Osteocyte (in vitro differentiated cells): ENCODE data around the gene SBK1. TPM values are rescaled to one million over a fixed set of nuclear protein-coding genes. Genes with fewer than 3 reads are reported as not detected.
"Not testable (repeated sequence)": the region's sequence is repeated elsewhere in the genome, so short reads cannot be mapped to it uniquely, and the experiment has no call there.

Source experiments
- DNase-seq: peaks from one replicate; pipeline ENCODE4 v3.0.0; 2021; ENCODE audit warnings: mixed read lengths; ENCODE audit not compliant: unreplicated experiment; ENCODE audit errors: extremely low spot score
- H3K27ac Mint-ChIP-seq: one replicate; pipeline ENCODE4 v1.8.0; 2021; ENCODE audit warnings: mild to moderate bottlenecking, mixed read lengths; ENCODE audit not compliant: unreplicated experiment
- H3K27me3 Mint-ChIP-seq: one replicate; pipeline ENCODE4 v1.8.0; 2021; ENCODE audit warnings: mixed read lengths; ENCODE audit not compliant: unreplicated experiment
- H3K36me3 Mint-ChIP-seq: one replicate; pipeline ENCODE4 v1.8.0; 2021; ENCODE audit warnings: mixed read lengths; ENCODE audit not compliant: unreplicated experiment
- H3K4me1 Mint-ChIP-seq: one replicate; pipeline ENCODE4 v1.8.0; 2021; ENCODE audit warnings: mixed read lengths; ENCODE audit not compliant: unreplicated experiment
- H3K4me3 Mint-ChIP-seq: one replicate; pipeline ENCODE4 v1.8.0; 2021; ENCODE audit warnings: mild to moderate bottlenecking, moderate library complexity, mixed read lengths; ENCODE audit not compliant: unreplicated experiment
- H3K9me3 Mint-ChIP-seq: one replicate; pipeline ENCODE4 v1.8.0; 2021; ENCODE audit warnings: mixed read lengths; ENCODE audit not compliant: unreplicated experiment
- long read RNA-seq: library from polyadenylated mRNA; unstranded; transcript quantifications from one replicate; pipeline ENCODE4 v2.0.0, GENCODE V29; 2021
- total RNA-seq: library from RNA; stranded (reverse); gene quantifications from 2 replicates; pipeline ENCODE4 v1.2.1, GENCODE V29; 2021
- TF ChIP-seq, protein P1 (sequence below): fragments of 200-600 bp; sonication (generic); IDR thresholded peaks from 2 replicates; pipeline ENCODE4 v1.5.0; 2021; ENCODE audit warnings: antibody characterized with exemption, mild to moderate bottlenecking, moderate library complexity

The SBK1 gene
- total RNA-seq: 4.9 and 5.0 TPM in 2 replicates
- long read RNA-seq: 0 reads

DNA sequence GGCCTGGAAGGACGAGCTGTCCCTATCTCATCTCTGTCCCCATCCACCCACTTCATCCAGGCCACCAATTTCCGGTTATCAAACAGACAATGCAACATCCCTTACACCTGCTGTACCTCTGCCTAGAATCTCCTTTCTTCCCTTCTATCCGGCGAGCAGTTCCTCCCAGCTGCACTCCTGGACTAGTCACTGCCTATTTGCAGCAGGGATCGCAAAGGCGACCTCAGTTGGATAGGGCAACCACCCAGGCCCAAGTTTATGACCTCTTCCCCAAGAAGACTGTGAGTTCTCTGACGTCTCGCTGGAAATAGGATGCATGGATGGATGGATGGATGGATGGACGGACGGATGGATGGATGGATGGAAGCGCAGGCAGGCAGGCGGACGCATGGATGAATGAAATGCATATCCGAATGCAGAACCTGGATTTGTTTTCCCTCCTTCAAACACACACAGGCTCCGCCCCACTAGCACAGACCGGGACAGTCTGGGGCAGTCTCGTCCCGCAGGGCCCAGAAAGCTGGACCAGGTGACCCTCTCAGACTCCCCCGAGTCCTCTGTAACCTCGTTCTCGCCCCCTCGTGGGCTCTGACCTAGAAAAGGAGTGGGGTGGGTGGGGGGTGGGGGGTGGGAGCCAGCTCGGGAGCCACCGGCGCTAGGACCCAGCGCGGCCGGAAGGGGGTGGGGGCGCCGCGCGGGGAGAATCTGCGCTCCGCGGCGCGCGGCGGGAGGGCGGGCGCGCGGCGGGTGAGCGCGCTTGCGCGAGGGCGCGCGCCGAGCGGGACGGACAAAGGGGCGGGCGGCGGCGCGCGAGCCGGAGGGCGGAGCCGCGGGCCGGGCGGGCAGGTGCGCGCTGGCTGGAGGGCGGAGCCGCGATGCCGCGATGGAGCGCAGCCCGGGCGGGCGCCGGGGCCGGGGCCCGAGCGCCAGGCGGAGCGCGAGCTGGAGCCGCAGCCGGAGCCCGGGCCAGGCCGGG, at the start of gene SBK1:
Gene SBK1, plus strand, starts transcription at position 875 of the 976 bp plus-strand sequence. CDS start 24,867 bp downstream, outside the sequence.
- no peaks in the 10 kb centered on the region for H3K9me3 Mint-ChIP-seq
- peaks cover 16% of the 10 kb centered on the region for H3K27me3 Mint-ChIP-seq
- peak; percentile 89 for DNase-seq
- TF ChIP-seq, protein P1, sequence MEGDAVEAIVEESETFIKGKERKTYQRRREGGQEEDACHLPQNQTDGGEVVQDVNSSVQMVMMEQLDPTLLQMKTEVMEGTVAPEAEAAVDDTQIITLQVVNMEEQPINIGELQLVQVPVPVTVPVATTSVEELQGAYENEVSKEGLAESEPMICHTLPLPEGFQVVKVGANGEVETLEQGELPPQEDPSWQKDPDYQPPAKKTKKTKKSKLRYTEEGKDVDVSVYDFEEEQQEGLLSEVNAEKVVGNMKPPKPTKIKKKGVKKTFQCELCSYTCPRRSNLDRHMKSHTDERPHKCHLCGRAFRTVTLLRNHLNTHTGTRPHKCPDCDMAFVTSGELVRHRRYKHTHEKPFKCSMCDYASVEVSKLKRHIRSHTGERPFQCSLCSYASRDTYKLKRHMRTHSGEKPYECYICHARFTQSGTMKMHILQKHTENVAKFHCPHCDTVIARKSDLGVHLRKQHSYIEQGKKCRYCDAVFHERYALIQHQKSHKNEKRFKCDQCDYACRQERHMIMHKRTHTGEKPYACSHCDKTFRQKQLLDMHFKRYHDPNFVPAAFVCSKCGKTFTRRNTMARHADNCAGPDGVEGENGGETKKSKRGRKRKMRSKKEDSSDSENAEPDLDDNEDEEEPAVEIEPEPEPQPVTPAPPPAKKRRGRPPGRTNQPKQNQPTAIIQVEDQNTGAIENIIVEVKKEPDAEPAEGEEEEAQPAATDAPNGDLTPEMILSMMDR: no peak
- H3K27ac Mint-ChIP-seq: peak within 1 kb of the TSS; percentile 68
- H3K4me1 Mint-ChIP-seq: peaks cover 9% of the 10 kb centered on the region
- peak within 1 kb of the TSS; percentile 76 for H3K4me3 Mint-ChIP-seq
- no peaks in the 10 kb centered on the region for H3K36me3 Mint-ChIP-seq

DNA sequence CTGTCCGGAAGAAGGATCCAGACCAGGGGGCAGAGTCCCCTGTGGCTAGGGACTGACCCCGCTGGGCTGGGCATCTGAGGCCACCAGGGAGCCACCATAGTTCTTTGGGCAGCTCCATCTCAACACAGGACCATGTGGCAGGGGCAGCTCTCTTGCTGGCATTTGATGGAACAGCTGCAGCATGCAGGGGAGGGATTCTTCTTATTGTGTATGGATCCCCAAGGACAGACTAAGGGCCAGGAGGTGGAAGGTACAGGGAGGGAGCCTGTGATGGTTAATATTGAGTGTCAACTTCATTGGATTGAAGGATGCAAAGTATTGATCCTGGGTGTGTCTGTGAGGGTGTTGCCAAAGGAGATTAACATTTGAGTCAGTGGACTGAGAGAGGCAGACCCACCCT, 42.8 kb upstream of the SBK1 start:
- DNase-seq, H3K27ac Mint-ChIP-seq, H3K36me3 Mint-ChIP-seq, H3K4me1 Mint-ChIP-seq, H3K9me3 Mint-ChIP-seq, H3K4me3 Mint-ChIP-seq, H3K27me3 Mint-ChIP-seq: not testable (repeated sequence)

DNA sequence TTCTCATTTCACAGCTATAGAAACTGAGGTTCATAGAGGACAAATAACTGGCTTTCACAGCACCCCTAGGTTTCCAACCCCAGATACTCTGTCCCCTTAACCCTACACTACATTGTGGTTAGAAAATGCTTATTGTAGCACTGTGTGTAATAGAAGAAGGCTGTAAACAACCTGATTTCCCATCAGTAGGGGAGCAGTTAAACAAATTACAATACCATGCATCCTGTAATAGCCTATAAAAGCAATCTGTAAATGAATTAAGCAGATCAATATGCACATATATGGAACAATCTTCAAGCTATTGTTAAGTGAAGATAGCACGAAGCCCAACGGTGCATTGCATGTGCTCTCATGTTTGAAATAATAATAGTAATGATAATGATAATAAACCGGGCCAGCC, 41.3 kb upstream of the SBK1 start:
- H3K4me3 Mint-ChIP-seq: no peak overlapping the region
- no peaks in the 10 kb centered on the region for H3K36me3 Mint-ChIP-seq
- DNase-seq: no peak
- peaks cover 7% of the 10 kb centered on the region for H3K27me3 Mint-ChIP-seq
- H3K27ac Mint-ChIP-seq: no peak overlapping the region
- TF ChIP-seq, protein P1: no peak
- H3K9me3 Mint-ChIP-seq: no peaks in the 10 kb centered on the region
- no peaks in the 10 kb centered on the region for H3K4me1 Mint-ChIP-seq

- DNase-seq: no peak
- H3K27me3 Mint-ChIP-seq: peaks cover 7% of the 10 kb centered on the region
- H3K9me3 Mint-ChIP-seq: no peaks in the 10 kb centered on the region
- TF ChIP-seq, protein P1: no peak
- H3K36me3 Mint-ChIP-seq: no peaks in the 10 kb centered on the region
- H3K27ac Mint-ChIP-seq: no peak overlapping the region
- no peak overlapping the region for H3K4me3 Mint-ChIP-seq
- H3K4me1 Mint-ChIP-seq: peaks cover 3% of the 10 kb centered on the region
These were observed 38.2 kb upstream of the SBK1 start for GRCh38 chr16:28254158-28254557.

DNA sequence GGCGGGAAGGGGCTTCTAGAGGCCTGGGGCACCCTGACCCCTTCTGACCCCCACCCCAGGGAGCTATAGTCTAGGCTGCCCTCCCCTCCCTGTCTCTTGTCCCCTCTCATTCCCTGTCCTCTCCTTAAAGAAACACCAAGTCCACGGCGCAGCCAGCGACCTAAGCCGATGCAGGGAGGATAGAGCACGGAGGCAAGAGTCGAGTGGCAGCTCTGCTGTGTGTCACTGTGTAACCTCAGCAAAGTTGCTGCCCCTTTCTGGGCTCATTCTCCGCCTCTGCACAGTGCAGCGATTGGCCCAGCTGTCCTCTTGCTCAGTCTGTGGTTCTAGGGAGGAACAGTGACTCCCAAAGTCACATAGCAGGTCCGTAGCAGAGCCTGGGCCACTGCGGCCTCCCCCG, 36.5 kb upstream of the SBK1 start:
- H3K4me3 Mint-ChIP-seq: no peak overlapping the region
- no peak for DNase-seq
- H3K4me1 Mint-ChIP-seq: peaks cover 3% of the 10 kb centered on the region
- TF ChIP-seq, protein P1: no peak
- H3K36me3 Mint-ChIP-seq: no peaks in the 10 kb centered on the region
- no peaks in the 10 kb centered on the region for H3K9me3 Mint-ChIP-seq
- H3K27me3 Mint-ChIP-seq: peaks cover 12% of the 10 kb centered on the region
- no peak overlapping the region for H3K27ac Mint-ChIP-seq
